K562 (cell line): ENCODE results near the gene DTX1. TPM values are rescaled to one million over a fixed set of nuclear protein-coding genes. Genes with fewer than 3 reads are reported as not detected.

Experiments
- ATAC-seq: fragments of 200-7000 bp; cut with Tn5 transposase; 3 replicates; pipeline ENCODE4 v1.9.1; 2020; ENCODE audit warnings: moderate library complexity
- BruUV-seq: library from RNA; stranded (reverse); fragments of 400-500 nt; replicated peaks from 2 replicates; lab custom pipeline; 2021; lab: Mats Ljungman, UMichigan
- CTCF ChIA-PET: fragments of 300-600 bp; formaldehyde crosslinking; extraction: SDS; loops from one replicate; lab custom pipeline; 2021; ENCODE audit warnings: low intra/inter-chr PET ratio; lab: Yijun Ruan, JAX
- POLR2A ChIA-PET: fragments of 300-600, 350-650 bp; sonication (Branson Sonifier 250); formaldehyde crosslinking; extraction: SDS; loops from one replicate; lab custom pipeline; 2021; ENCODE audit warnings: antibody characterized with exemption, inconsistent platforms; lab: Yijun Ruan, JAX
- DNase-seq, 4 experiments: peaks; one replicate each; pipeline versions ENCODE4 v3.0.0 to v3.0.0-alpha.2; 2011 to 2018; ENCODE audit warnings: low spot score in 3 of 4, mixed read lengths in 3 of 4; ENCODE audit errors: extremely low read depth in 1 of 4
- FAIRE-seq: peaks from 2 replicates; lab custom pipeline; 2011; peaks lifted over from hg19 to GRCh38; lab: Jason Lieb, UNC
- H2AFZ ChIP-seq: 2 replicates; pipeline ENCODE4 v1.6.0; 2011; ENCODE audit warnings: low read depth, low read length, control low read depth, inconsistent platforms
- H3K27ac ChIP-seq: fragments of 200-600 bp; 3 replicates; pipeline ENCODE4 v1.8.0; 2011; ENCODE audit warnings: low read depth, mild to moderate bottlenecking, control low read depth, inconsistent platforms, low read length, moderate library complexity, mixed read lengths; ENCODE audit errors: extremely low read depth
- H3K27me3 ChIP-seq, 2 experiments: fragments of 300-600 bp in 1 of 2; 2 replicates in 1 of 2; 3 replicates in 1 of 2; pipeline versions ENCODE4 v1.6.0 to v1.8.0; 2011; ENCODE audit warnings: inconsistent platforms in 2 of 2, low read length in 2 of 2, mild to moderate bottlenecking in 1 of 2, mixed read lengths in 1 of 2, moderate library complexity in 1 of 2; ENCODE audit not compliant: control insufficient read depth in 2 of 2, insufficient read depth in 2 of 2
- H3K36me3 ChIP-seq: fragments of 300-600 bp; 3 replicates; pipeline ENCODE4 v1.8.0; 2011; ENCODE audit warnings: mild to moderate bottlenecking, low read length, inconsistent platforms; ENCODE audit not compliant: control insufficient read depth, insufficient read depth
- H3K4me1 ChIP-seq, 2 experiments: fragments of 200-600 bp in 1 of 2; replicated peaks in 1 of 2; 2 replicates in 1 of 2; 3 replicates in 1 of 2; pipeline versions ENCODE4 v1.5.1 to v1.8.0; 2011; ENCODE audit warnings: inconsistent platforms in 2 of 2, low read length in 2 of 2, mild to moderate bottlenecking in 1 of 2, mixed read lengths in 1 of 2, moderate library complexity in 1 of 2; ENCODE audit not compliant: control insufficient read depth in 2 of 2, insufficient read depth in 2 of 2
- H3K4me2 ChIP-seq: 2 replicates; pipeline ENCODE4 v1.6.1; 2011; ENCODE audit warnings: low read length, control low read depth, inconsistent platforms, mixed read lengths; ENCODE audit not compliant: insufficient read depth
- H3K4me3 ChIP-seq: fragments of 200-600 bp; sonication (generic), shearing (Covaris generic); 2 replicates; pipeline ENCODE4 v1.5.1; 2016; ENCODE audit warnings: control low read depth, inconsistent platforms
- H3K79me2 ChIP-seq: fragments of 200-600 bp; 3 replicates; pipeline ENCODE4 v1.8.0; 2011; ENCODE audit warnings: low read length, inconsistent platforms; ENCODE audit not compliant: control insufficient read depth, insufficient read depth
- H3K9ac ChIP-seq, 2 experiments: 2 replicates each; pipeline versions ENCODE4 v1.6.0 to v1.6.1; 2011; ENCODE audit warnings: low read depth in 2 of 2, low read length in 2 of 2, control low read depth in 1 of 2, inconsistent platforms in 1 of 2, mild to moderate bottlenecking in 1 of 2, mixed read lengths in 1 of 2; ENCODE audit not compliant: insufficient read depth in 1 of 2
- H3K9me1 ChIP-seq: one replicate; pipeline ENCODE4 v1.6.0; 2011; ENCODE audit warnings: inconsistent platforms, mild to moderate bottlenecking, low read length, moderate library complexity; ENCODE audit not compliant: control insufficient read depth, insufficient read depth
- H3K9me3 ChIP-seq: replicated peaks from 2 replicates; pipeline ENCODE4 v1.5.1; 2011; ENCODE audit warnings: low read depth, low read length, inconsistent platforms; ENCODE audit not compliant: control insufficient read depth, insufficient read depth
- H4K20me1 ChIP-seq: replicated peaks from 2 replicates; pipeline ENCODE4 v1.6.1; 2011; ENCODE audit warnings: low read length, inconsistent platforms, mixed read lengths; ENCODE audit not compliant: control insufficient read depth, insufficient read depth
- CCAR2 ChIP-seq: fragments of 200-400 bp; formaldehyde crosslinking; IDR thresholded peaks from 2 replicates; pipeline ENCODE4 v1.6.1; 2017; ENCODE audit warnings: mild to moderate bottlenecking, low read depth, low read length
- COPS2 ChIP-seq: fragments of 450-650 bp; conservative IDR thresholded peaks from 2 replicates; pipeline ENCODE4 v1.6.1; 2016; ENCODE audit warnings: mild to moderate bottlenecking, moderate library complexity
- CREB1 ChIP-seq, 2 experiments: sonication (generic) in 1 of 2; formaldehyde crosslinking in 1 of 2; IDR thresholded peaks; 2 replicates each; pipeline versions ENCODE4 v1.6.1 to v1.8.0; 2012 to 2022; ENCODE audit warnings: inconsistent platforms in 1 of 2, mild to moderate bottlenecking in 1 of 2, missing genetic modification reagents in 1 of 2, moderate library complexity in 1 of 2
- CREBBP ChIP-seq: IDR thresholded peaks from one replicate; pipeline ENCODE4 v1.6.1; 2012; ENCODE audit warnings: low read depth, mild to moderate bottlenecking, control low read depth, inconsistent platforms, low read length
- CTCF ChIP-seq, 3 experiments: IDR thresholded peaks in 2 of 3; conservative IDR thresholded peaks in 1 of 3; 2 replicates each; pipeline ENCODE4 v1.5.1; 2011 to 2012; ENCODE audit warnings: low read length in 3 of 3, mild to moderate bottlenecking in 3 of 3, control low read depth in 2 of 3, improper control_type of control experiment in 1 of 3, inconsistent platforms in 1 of 3, low read depth in 1 of 3, mixed read lengths in 1 of 3, moderate library complexity in 1 of 3; ENCODE audit not compliant: insufficient read depth in 2 of 3
- GATA2 ChIP-seq: sonication (generic); formaldehyde crosslinking; IDR thresholded peaks from 2 replicates; pipeline ENCODE4 v1.4.0; 2020; ENCODE audit warnings: mild to moderate bottlenecking, missing genetic modification reagents
- KDM5B ChIP-seq: fragments of 200-600 bp; sonication (generic); IDR thresholded peaks from 2 replicates; pipeline ENCODE4 v1.6.1; 2012; ENCODE audit warnings: low read depth, mild to moderate bottlenecking, moderate library complexity, low read length, control low read depth, inconsistent platforms; ENCODE audit not compliant: insufficient replicate concordance
- PHB ChIP-seq: fragments of 250-450 bp; sonication (Bioruptor Pico); IDR thresholded peaks from 2 replicates; pipeline ENCODE4 v1.5.0; 2021
- SIX5 ChIP-seq, 2 experiments: IDR thresholded peaks; 2 replicates each; pipeline ENCODE4 v1.6.1; 2011; ENCODE audit warnings: low read length in 2 of 2, borderline replicate concordance in 1 of 2, low read depth in 1 of 2, mild to moderate bottlenecking in 1 of 2, moderate library complexity in 1 of 2; ENCODE audit not compliant: insufficient read depth in 1 of 2
- TAF7 ChIP-seq: fragments of 450-650 bp; IDR thresholded peaks from 2 replicates; pipeline ENCODE4 v1.6.1; 2016; ENCODE audit warnings: missing genetic modification characterization, missing compliant biosample characterization
- ZKSCAN8 ChIP-seq: fragments of 200-800 bp; sonication (Bioruptor generic); IDR thresholded peaks from 2 replicates; pipeline ENCODE4 v1.6.1; 2016; ENCODE audit warnings: missing genetic modification characterization, missing compliant biosample characterization
- ZNF408 ChIP-seq: fragments of 250-450 bp; sonication (Bioruptor Pico); IDR thresholded peaks from 2 replicates; pipeline ENCODE4 v1.4.0; 2020; ENCODE audit warnings: low read depth, mild to moderate bottlenecking, moderate library complexity
- WGBS: fragments of 100-300 bp; shearing (Covaris generic); methylation state at CpG from one replicate; pipeline ENCODE4 v1.1.6; 2016; ENCODE audit warnings: low coverage, mixed read lengths; ENCODE audit not compliant: insufficient coverage; ENCODE audit errors: missing lambda C conversion rate; 5-methylcytosine and 5-hydroxymethylcytosine counted together
- in situ Hi-C: fragments of 300-500 bp; cut with MboI; formaldehyde crosslinking; loops from 4 replicates; pipeline ENCODE4 v1.15.0; 2018; ENCODE audit warnings: inconsistent platforms, mixed read lengths
- intact Hi-C: fragments of 100-400 bp; cut with micrococcal nuclease; formaldehyde crosslinking; loops from 2 replicates; pipeline ENCODE4 v1.14.2; 2022
- polyA plus RNA-seq, 8 experiments: library from polyadenylated mRNA; depleted of rRNA in 4 of 8; stranded (reverse) in 5 of 8; unstranded in 3 of 8; fragments of >200 nt; fragmentation: Nextera tagmentation in 2 of 8; fragmentation: Illumina TruSeq in 1 of 8; extraction: Ambion mirVana in 2 of 8; extraction: Trizol in 1 of 8; gene quantifications; 2 replicates each; pipeline versions ENCODE4 v1.2.1 to v1.2.3, GENCODE V29; 2011 to 2014; ENCODE audit warnings: inconsistent platforms in 1 of 8, missing spikeins in 1 of 8
- total RNA-seq, 7 experiments: library from RNA; depleted of rRNA in 6 of 7; stranded (reverse); fragments of >200 nt in 6 of 7; fragmentation: Illumina TruSeq in 2 of 7; extraction: Trizol in 2 of 7; gene quantifications; 2 replicates each; pipeline versions ENCODE4 v1.2.1 to v1.2.3, GENCODE V29; 2011 to 2021; ENCODE audit warnings: low replicate concordance in 1 of 7

The DTX1 gene
- total and polyA plus RNA-seq, 9 of the 15 experiments (the other 6 are each of a cell fraction or from before 2014, with no cell fraction given): not detected

- H3K27ac ChIP-seq: no peak overlapping the region
Measured at GRCh38 chr12:113055594-113056380, 743 bp upstream of the DTX1 start.

GRCh38 chr12:113056381-113056630 lies 224 bp upstream of the DTX1 start:
- TF ChIP-seq PHB (CRISPR knock-in tag) (no peak), TAF7 (tag) (no peak), COPS2 (no peak), CREB1 (IDR thresholded peaks at IDR 0.05) (no peak), CREB1 (CRISPR knock-in tag; IDR thresholded peaks at IDR 0.05) (no peak), CTCF (IDR thresholded peaks at IDR 0.05 in 2 of 3, conservative IDR thresholded peaks at IDR 0.05 in 1 of 3; ENCODE audit: insufficient read depth in 2 of 3, low read depth in 1 of 3, low read length in 3 of 3) (no peak), KDM5B (no peak), SIX5 (IDR thresholded peaks at IDR 0.05; ENCODE audit: borderline replicate concordance in 1 of 2, insufficient read depth in 1 of 2, low read depth in 1 of 2, low read length in 2 of 2) (no peak), GATA2 (no peak)
- in situ Hi-C loops: no loop called here
- no peaks in the 10 kb centered on the region for H3K9me3 ChIP-seq
- no TSS peak for BruUV-seq
- CTCF ChIA-PET: no interaction called here
- no peak overlapping the region for H3K4me2 ChIP-seq
- DNase-seq (no peak), ATAC-seq (no peak), FAIRE-seq (no peak)
- POLR2A ChIA-PET: interaction anchor here (0.7 kb wide), 1 partner anchor 439 kb away, joined by 3 read pairs; no protein-coding TSS in a partner anchor
- no peaks in the 10 kb centered on the region for H3K9me1 ChIP-seq
- H3K4me1 ChIP-seq: peaks cover 0 to 18% of the 10 kb centered on the region in 2 experiments; a peak in 1 of 5 replicates
- H3K36me3 ChIP-seq: no peaks in the 10 kb centered on the region
- no peak overlapping the region for H3K9ac ChIP-seq
- no peaks in the 10 kb centered on the region for H3K79me2 ChIP-seq
- intact Hi-C loops: no loop called here
- 0% methylated on average over 3 of the region's 8 CpGs for WGBS
- H3K4me3 ChIP-seq: no peak overlapping the region
- no peak overlapping the region for H3K27ac ChIP-seq
- H2AFZ ChIP-seq: no peak overlapping the region
- H3K27me3 ChIP-seq: peaks cover 7 to 36% of the 10 kb centered on the region in 2 experiments; a peak in 3 of 5 replicates
- peaks cover 8% of the 10 kb centered on the region for H4K20me1 ChIP-seq

More at GRCh38 chr12:113055594-113056380, 743 bp upstream of the DTX1 start:
- H2AFZ ChIP-seq: no peak overlapping the region
- peaks cover 5 to 30% of the 10 kb centered on the region in 2 experiments; a peak in 3 of 5 replicates for H3K27me3 ChIP-seq
- POLR2A ChIA-PET: interaction anchor here (0.7 kb wide), 1 partner anchor 439 kb away, joined by 3 read pairs; no protein-coding TSS in a partner anchor
- H3K4me2 ChIP-seq: no peak overlapping the region
- no peak overlapping the region for H3K9ac ChIP-seq
- H3K79me2 ChIP-seq: no peaks in the 10 kb centered on the region
- FAIRE-seq (no peak), ATAC-seq (no peak)
- H3K9me1 ChIP-seq: no peaks in the 10 kb centered on the region
- in situ Hi-C loops (no loop called here), intact Hi-C loops (no loop called here)
- no peaks in the 10 kb centered on the region for H3K9me3 ChIP-seq
- no TSS peak for BruUV-seq
- no peaks in the 10 kb centered on the region for H3K36me3 ChIP-seq
- peaks cover 6% of the 10 kb centered on the region for H4K20me1 ChIP-seq
- CTCF ChIA-PET: no interaction called here
- H3K4me3 ChIP-seq: no peak overlapping the region
- 5% methylated on average over 10 of the region's 13 CpGs for WGBS
- H3K4me1 ChIP-seq: peaks cover 0 to 18% of the 10 kb centered on the region in 2 experiments; a peak in 1 of 5 replicates
- TF ChIP-seq CREBBP (no peak), ZNF408 (CRISPR knock-in tag) (no peak), CCAR2 (no peak), ZKSCAN8 (CRISPR knock-in tag) (0 out of 2 replicates have a peak, but pooled peaks have one; percentile 65)
- TF ChIP-seq, all 486 proteins: peak for 1
- DNase-seq: no peak
